Measurements from ENCODE around the gene STX7. TPM values are rescaled to one million over a fixed set of nuclear protein-coding genes. Genes with fewer than 3 reads are reported as not detected.
A peak's percentile ranks its signal among the peaks of the same experiment; 100 is the strongest.

Gene STX7
- total RNA-seq, 1 experiment from 2014 or later = 25.6 TPM

- TF ChIP-seq AFF4 (CRISPR knock-in tag; IDR thresholded peaks at IDR 0.05; ENCODE audit: borderline replicate concordance) = no peak
- TF ChIP-seq FOXJ3 (CRISPR knock-in tag; IDR thresholded peaks at IDR 0.05; ENCODE audit: borderline replicate concordance) = no peak
- TF ChIP-seq USF2 (CRISPR knock-in tag; IDR thresholded peaks at IDR 0.05) = peak; percentile 50; the same call in 1 of the 2 replicates
- no peak for TF ChIP-seq ZNF416 (CRISPR knock-in tag; IDR thresholded peaks at IDR 0.05)
- TF ChIP-seq NFE2L1 (CRISPR knock-in tag; IDR thresholded peaks at IDR 0.05) = no peak
- no peak for TF ChIP-seq ZNF425 (CRISPR knock-in tag; conservative IDR thresholded peaks at IDR 0.05)
- TF ChIP-seq PRRX2 (CRISPR knock-in tag; IDR thresholded peaks at IDR 0.05) = no peak
- no peak for TF ChIP-seq TP53 (CRISPR knock-in tag; IDR thresholded peaks at IDR 0.05)
- peak; percentile 70; the same call in 1 of the 2 replicates for TF ChIP-seq HMGXB4 (CRISPR knock-in tag; IDR thresholded peaks at IDR 0.05)
- no peak for TF ChIP-seq EMX1 (CRISPR knock-in tag; IDR thresholded peaks at IDR 0.05)
- TF ChIP-seq OVOL2 (CRISPR knock-in tag; IDR thresholded peaks at IDR 0.05; ENCODE audit: borderline replicate concordance) = no peak
- TF ChIP-seq ZNF423 (CRISPR knock-in tag; IDR thresholded peaks at IDR 0.05) = peak; percentile 94
- TF ChIP-seq MLX (CRISPR knock-in tag; IDR thresholded peaks at IDR 0.05) = no peak
- no peak for TF ChIP-seq ZNF138 (CRISPR knock-in tag; conservative IDR thresholded peaks at IDR 0.05)
- no peak for TF ChIP-seq ATF1 (CRISPR knock-in tag; IDR thresholded peaks at IDR 0.05)
- TF ChIP-seq ZNF396 (CRISPR knock-in tag; IDR thresholded peaks at IDR 0.05; ENCODE audit: borderline replicate concordance) = no peak
- no peak for TF ChIP-seq SMAD3 (CRISPR knock-in tag; IDR thresholded peaks at IDR 0.05; ENCODE audit: borderline replicate concordance)
- 0 out of 2 replicates have a peak, but pooled peaks have one; percentile 14 for TF ChIP-seq TEAD1 (CRISPR knock-in tag; IDR thresholded peaks at IDR 0.05)
- no peak for TF ChIP-seq ELF4 (CRISPR knock-in tag; IDR thresholded peaks at IDR 0.05; ENCODE audit: low read depth)
- no peak for TF ChIP-seq E2F1 (CRISPR knock-in tag; IDR thresholded peaks at IDR 0.05)
- TF ChIP-seq ATF6 (CRISPR knock-in tag; IDR thresholded peaks at IDR 0.05) = no peak; the same call in 1 of the 2 replicates
Measured at GRCh38 chr6:132512638-132513632, at the start of gene STX7 (continued).

Data from WTC11 (cell line).